Neuron (in vitro differentiated cells): Measurements from ENCODE around the gene HAUS3.

Experiments used
- H2AFZ ChIP-seq: one replicate; pipeline ENCODE4 v1.6.1; 2013; ENCODE audit warnings: low read depth, mild to moderate bottlenecking, inconsistent platforms, low read length, moderate library complexity
- H3K27me3 ChIP-seq: one replicate; pipeline ENCODE4 v1.6.1; 2013; ENCODE audit warnings: low read length; ENCODE audit not compliant: insufficient read depth
- H3K36me3 ChIP-seq: one replicate; pipeline ENCODE4 v1.6.1; 2013; ENCODE audit warnings: low read length; ENCODE audit not compliant: insufficient read depth
- H3K4me1 ChIP-seq: one replicate; pipeline ENCODE4 v1.6.1; 2013; ENCODE audit warnings: low read length; ENCODE audit not compliant: insufficient read depth
- H3K4me3 ChIP-seq: 2 replicates; pipeline ENCODE4 v1.5.1; 2013; ENCODE audit warnings: mild to moderate bottlenecking, low read length, moderate library complexity
- H3K9me3 ChIP-seq: one replicate; pipeline ENCODE4 v1.6.1; 2013; ENCODE audit warnings: low read length

HAUS3 gene

DNA sequence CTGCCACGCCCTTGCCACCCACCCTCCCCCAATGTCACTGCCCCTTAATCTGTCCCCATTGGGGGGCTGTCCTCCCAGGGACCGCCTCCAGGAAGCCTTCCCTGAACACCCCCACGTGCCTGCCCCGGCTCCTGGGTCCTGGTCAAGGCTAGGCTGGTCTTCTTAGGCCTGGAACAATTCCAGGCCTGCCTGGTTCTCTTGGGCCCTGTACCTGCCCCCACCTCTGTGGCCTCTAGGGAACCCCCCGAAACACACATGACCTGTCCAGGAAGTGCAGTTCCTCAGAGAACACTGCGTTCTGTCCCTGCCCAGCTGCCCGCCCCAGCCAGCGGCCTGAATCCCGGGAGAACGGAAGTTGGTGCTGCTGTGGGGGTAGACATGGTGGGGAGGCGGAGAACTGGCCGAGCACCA is 14.9 kb upstream of the HAUS3 start:
- Histone ChIP-seq H3K36me3 (peaks cover 67% of the 10 kb centered on the region), H3K4me3 (no peak overlapping the region), H3K9me3 (no peaks in the 10 kb centered on the region), H3K4me1 (peaks cover 18% of the 10 kb centered on the region), H3K27me3 (no peaks in the 10 kb centered on the region), H2AFZ (no peak overlapping the region)

DNA sequence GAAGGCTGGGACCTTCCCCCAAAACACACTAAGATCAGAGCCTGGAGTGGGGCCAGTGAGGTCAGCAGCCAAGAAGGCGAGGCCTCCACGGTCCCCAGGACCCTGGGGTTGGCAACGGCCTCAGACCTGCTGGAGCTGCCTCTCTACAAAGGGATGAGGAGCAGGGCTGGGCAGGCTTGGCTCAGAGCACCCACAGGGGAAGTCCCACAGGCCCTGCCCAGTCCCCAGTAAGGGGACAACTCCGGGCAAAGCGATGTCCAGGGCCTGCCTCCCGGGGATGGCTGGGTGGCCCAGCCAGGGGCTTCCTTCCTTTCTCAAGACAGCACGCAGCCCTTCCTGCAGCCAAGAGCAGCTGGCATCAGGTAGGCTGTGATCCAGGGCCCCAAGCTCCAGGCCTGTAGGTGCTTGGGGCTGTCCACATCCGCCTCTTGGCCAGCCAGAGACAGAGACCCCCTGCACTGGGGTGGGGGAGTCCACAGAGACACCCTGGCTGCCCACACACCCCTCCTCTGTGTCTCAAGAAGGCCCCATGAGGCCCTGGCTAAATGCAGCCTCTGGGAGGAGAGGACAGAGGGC is 14.3 kb upstream of the HAUS3 start:
- Histone ChIP-seq H3K4me3 (no peak overlapping the region), H3K27me3 (no peaks in the 10 kb centered on the region), H3K4me1 (peaks cover 18% of the 10 kb centered on the region), H3K9me3 (no peaks in the 10 kb centered on the region), H3K36me3 (peaks cover 71% of the 10 kb centered on the region), H2AFZ (no peak overlapping the region)

DNA sequence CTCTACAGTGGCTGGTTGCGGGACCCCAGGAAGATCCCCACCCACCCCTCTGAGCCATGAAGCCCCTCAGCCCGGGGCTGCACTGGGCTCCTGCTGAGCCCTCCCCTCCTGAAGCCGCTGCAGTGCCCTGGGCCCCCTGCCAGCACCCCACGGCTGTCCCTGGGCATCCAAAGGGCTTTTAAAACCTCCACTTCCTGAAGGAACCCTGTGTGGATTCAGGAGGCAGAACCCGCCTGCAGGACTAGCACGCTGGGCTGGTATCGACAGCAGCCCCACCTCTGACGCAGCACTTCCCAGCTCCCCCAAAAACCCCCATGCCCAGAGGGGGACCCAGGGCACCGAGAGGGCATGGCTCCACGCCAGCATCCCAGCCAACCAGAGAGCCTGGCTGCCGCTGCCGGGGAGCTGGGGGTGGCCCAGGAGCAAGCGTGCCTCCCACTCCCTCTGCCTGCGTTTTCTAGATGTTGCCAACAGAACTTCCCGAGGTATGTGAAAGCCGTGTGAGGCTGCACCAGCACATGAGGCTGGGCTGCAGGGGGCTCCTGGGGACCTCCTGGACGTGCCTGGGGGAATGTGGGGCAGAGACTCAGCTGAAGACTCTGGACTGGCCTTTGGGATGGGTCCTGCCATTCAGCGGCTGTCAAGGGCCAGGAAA is 13.7 kb upstream of the HAUS3 start:
- Histone ChIP-seq H3K9me3 (no peaks in the 10 kb centered on the region), H3K4me1 (peaks cover 16% of the 10 kb centered on the region), H3K36me3 (peaks cover 74% of the 10 kb centered on the region), H2AFZ (no peak overlapping the region), H3K4me3 (no peak overlapping the region), H3K27me3 (no peaks in the 10 kb centered on the region)

DNA sequence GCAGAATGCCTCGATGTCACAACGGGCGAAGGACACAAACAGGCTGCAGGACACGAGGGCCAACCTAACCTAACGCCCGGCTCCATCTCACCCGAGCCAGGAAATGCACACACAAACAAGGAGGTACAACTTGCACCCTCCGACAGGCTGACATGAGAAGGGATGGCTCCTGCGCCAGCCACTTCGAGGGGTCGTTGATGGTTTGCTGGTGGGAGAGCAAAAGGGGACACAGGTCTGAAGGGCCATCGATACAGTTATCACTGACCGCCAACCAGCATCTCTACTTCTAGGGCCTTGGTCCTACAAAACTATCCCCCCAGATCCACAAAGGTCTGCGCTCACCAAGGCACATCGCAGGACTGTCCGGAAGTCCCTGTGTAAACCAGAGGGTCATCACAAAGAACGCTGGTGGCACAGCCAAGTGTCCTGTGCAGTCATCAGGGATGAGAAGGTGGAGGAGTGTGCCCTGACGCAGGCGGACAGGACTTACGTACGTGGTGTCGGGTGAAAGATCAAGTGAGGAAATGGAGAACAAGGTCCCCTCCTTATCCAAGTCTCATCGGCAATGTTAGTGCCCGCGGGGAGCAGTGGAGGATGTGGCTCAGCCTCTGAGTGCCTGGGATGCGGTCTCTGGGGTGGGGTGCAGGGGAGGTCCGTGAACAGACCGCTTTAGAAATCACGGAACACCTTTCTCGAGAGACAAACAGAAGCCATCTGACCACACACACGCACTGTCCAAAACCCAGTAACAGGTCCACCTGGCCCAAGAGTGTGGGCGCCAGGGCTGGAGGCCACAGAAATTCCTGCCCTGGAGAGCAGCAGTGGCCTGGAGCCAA is 13.0 kb upstream of the HAUS3 start:
- Histone ChIP-seq H3K4me1 (peaks cover 8% of the 10 kb centered on the region), H2AFZ (no peak overlapping the region), H3K27me3 (no peaks in the 10 kb centered on the region), H3K9me3 (no peaks in the 10 kb centered on the region), H3K36me3 (peaks cover 75% of the 10 kb centered on the region), H3K4me3 (no peak overlapping the region)

DNA sequence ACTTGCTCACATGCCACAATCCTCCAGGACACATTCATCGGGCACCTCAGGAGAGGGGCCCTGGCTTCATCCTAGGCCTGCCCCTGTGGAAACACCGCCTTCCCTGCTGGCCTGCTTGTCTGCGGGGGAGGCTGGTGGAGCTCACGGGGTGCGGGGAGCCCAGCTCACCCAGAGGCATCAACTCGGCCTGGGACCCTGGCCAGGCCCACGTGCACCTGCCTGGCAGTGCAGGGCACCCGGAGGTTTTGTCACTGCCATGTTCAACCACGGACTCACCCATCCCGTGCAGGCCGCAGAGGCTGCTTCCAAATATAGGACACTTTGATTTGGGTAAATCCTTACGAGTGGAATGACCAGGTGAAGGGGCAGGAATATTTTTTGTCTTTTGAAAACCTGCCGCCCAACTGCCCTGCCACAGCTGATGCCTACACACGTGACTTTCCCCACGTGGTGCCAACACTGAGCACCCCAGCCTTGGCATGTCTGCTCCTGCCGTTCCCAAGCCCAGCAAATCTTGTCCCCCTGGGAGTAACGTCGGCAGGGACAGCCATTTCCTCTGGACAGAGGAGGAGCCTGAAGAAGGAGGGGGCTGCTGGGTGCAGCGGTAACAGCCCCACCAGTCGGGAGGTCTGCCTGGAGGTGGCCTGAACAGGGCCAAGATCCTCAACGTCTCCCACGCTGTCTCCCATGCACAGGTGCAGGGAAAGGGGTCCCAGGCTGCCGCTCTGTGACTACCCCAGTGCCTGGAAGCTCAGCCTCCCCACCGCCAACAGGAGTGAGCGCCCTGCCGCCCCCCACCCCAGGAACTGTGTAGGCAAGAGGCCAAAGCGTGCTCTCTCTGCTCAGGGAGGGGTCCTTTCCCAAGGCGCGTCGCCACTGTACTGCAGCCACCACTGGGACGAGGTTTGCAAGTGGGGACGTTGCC is 11.5 kb upstream of the HAUS3 start:
- Histone ChIP-seq H3K4me3 (no peak overlapping the region), H3K9me3 (no peaks in the 10 kb centered on the region), H3K27me3 (no peaks in the 10 kb centered on the region), H3K36me3 (peaks cover 75% of the 10 kb centered on the region), H2AFZ (no peak overlapping the region), H3K4me1 (no peaks in the 10 kb centered on the region)

DNA sequence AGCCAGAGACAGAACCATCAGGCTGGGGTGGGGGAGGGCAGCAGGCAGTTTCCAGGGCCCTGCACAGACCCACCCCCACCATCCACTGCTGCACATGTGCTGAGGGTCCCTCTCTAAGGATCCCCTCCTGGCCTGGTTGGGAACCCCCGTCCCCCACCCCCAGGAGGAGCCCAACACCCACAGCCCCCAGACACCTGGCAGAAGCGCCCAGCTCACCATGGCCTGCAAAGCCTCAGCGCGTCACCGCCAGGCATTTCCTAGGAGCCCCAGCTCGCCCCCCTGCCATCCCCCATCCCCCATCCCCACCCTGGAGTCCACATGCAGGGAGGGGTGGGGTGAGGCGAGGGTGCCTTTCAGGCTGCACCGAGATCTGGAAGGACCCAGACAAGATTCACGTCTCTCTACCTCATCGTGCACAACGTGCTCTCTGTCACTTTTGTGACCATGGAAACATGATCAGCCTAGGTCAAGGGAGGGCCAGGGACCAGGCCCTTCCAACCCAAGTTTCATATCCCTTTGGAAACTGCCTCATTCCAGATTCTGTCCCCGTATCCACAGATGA is 10.7 kb upstream of the HAUS3 start:
- peaks cover 67% of the 10 kb centered on the region for H3K36me3 ChIP-seq
- no peaks in the 10 kb centered on the region for H3K4me1 ChIP-seq
- no peaks in the 10 kb centered on the region for H3K27me3 ChIP-seq

GRCh38 chr4:2251795-2252529 is 10.0 kb upstream of the HAUS3 start:
- Histone ChIP-seq H3K36me3 (peaks cover 65% of the 10 kb centered on the region), H2AFZ (no peak overlapping the region), H3K9me3 (no peaks in the 10 kb centered on the region), H3K27me3 (no peaks in the 10 kb centered on the region), H3K4me1 (no peaks in the 10 kb centered on the region), H3K4me3 (no peak overlapping the region)

More for the DNA sequence above, 10.7 kb upstream of the HAUS3 start:
- Histone ChIP-seq H3K9me3 (no peaks in the 10 kb centered on the region), H2AFZ (no peak overlapping the region), H3K4me3 (no peak overlapping the region)

DNA sequence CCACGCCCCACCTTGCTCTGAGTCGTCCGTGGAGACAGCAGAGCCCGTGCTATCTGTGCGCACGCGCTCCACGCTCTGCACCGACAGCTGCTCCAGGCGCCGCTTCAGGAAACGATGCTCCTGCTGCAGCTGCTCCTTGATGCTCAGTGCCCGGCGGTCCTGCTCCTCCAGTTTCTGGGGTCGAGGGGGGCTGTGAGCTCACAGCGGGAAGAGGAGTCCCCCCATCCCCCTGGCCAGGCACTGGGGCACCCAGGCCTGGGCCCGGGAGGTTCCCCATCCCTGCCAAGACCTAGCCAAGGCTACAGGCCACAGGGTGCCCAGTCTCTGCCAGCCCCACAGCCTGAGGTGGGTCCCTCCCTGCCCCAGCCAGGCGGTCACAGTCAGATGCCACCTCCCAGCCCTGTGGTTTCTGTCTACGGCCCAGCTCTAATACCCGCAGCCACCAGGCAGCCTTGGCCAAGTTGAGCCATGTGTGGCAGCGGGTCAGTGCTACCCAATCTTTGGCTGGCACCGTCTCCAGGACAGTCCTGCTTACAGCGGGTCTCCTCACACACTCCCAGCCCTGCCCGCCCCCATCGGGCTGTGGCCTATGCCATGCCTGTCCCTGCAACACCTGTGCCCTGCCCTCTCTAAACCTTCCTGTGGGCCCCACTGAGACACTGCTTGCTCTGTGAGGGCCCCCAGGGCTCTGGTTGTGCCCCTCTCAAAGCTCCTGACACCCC is 9.3 kb upstream of the HAUS3 start:
- Histone ChIP-seq H3K27me3 (no peaks in the 10 kb centered on the region), H3K4me1 (no peaks in the 10 kb centered on the region), H3K4me3 (no peak overlapping the region), H3K9me3 (no peaks in the 10 kb centered on the region), H2AFZ (no peak overlapping the region), H3K36me3 (peaks cover 60% of the 10 kb centered on the region)

DNA sequence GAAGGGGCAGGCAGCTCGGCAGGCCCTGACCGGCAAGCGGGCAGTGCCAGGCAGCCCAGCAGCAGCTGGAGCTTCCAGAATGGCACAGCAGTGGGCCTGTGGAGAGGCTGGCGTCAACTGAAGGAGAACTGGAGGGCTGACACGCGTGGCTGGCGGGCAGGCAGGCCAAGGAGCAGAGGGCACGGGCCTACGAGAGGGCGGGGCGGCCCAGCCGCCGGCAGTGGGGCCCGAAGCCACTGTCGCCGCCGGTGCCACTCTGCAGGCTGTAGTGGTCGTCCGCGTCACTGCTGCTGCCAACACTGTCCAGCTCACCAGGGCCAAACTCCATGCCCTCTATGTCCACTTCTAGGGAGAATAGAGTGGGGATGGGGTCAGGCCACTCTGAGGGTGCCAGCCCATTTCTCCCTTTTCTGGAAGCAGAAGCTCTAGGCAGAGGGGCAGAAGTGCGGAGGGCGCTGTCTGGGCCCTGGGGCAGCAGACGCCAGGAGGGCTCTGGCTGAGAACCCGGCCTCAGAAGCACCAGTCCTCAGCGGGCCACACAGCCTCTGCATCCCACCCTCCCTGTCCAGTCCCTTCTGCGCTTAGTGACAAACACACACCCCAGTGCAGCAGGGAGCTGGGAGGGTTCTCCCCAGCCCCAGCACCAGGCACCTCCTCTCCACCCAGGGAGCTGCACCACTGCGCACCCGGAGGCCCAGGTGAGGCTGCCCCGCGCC is 8.6 kb upstream of the HAUS3 start:
- Histone ChIP-seq H3K36me3 (peaks cover 55% of the 10 kb centered on the region), H3K4me1 (no peaks in the 10 kb centered on the region), H3K4me3 (no peak overlapping the region), H3K27me3 (no peaks in the 10 kb centered on the region), H2AFZ (no peak overlapping the region), H3K9me3 (no peaks in the 10 kb centered on the region)

- no peaks in the 10 kb centered on the region for H3K27me3 ChIP-seq
- no peak overlapping the region for H2AFZ ChIP-seq
- H3K4me3 ChIP-seq = no peak overlapping the region
- no peaks in the 10 kb centered on the region for H3K4me1 ChIP-seq
- H3K36me3 ChIP-seq = peaks cover 49% of the 10 kb centered on the region
- no peaks in the 10 kb centered on the region for H3K9me3 ChIP-seq
These were observed 7.8 kb upstream of the HAUS3 start for GRCh38 chr4:2249526-2250356.
